Keratinocyte (primary cell): Measurements from ENCODE around the gene MCOLN2. TPM values are rescaled to one million over a fixed set of nuclear protein-coding genes. Genes with fewer than 3 reads are reported as not detected.

Experiments used
- DNase-seq: peaks from one replicate; pipeline ENCODE4 v3.0.0-alpha.2; 2011; ENCODE audit warnings: low read depth, missing footprints, low spot score
- FAIRE-seq: peaks from 2 replicates; lab custom pipeline; 2011; peaks lifted over from hg19 to GRCh38; lab: Jason Lieb, UNC
- H2AFZ ChIP-seq: 2 replicates; pipeline ENCODE4 v1.6.0; 2012; ENCODE audit warnings: low read length, control low read depth, inconsistent platforms; ENCODE audit not compliant: control insufficient read depth
- H3K27ac ChIP-seq: 2 replicates; pipeline ENCODE4 v1.5.1; 2011; ENCODE audit warnings: low read length; ENCODE audit not compliant: control insufficient read depth, insufficient read depth
- H3K27me3 ChIP-seq: 3 replicates; pipeline ENCODE4 v1.6.0; 2011; ENCODE audit warnings: low read length; ENCODE audit not compliant: control insufficient read depth, insufficient read depth; ENCODE audit errors: extremely low read depth
- H3K36me3 ChIP-seq, 2 experiments: 2 replicates in 1 of 2; 3 replicates in 1 of 2; pipeline ENCODE4 v1.5.1; 2011; ENCODE audit warnings: low read length in 2 of 2, mild to moderate bottlenecking in 1 of 2; ENCODE audit not compliant: control insufficient read depth in 2 of 2, insufficient read depth in 2 of 2; ENCODE audit errors: extremely low read depth in 1 of 2
- H3K4me1 ChIP-seq: 3 replicates; pipeline ENCODE4 v1.5.1; 2011; ENCODE audit warnings: low read length; ENCODE audit not compliant: control insufficient read depth, insufficient read depth; ENCODE audit errors: extremely low read depth
- H3K4me2 ChIP-seq: 3 replicates; pipeline ENCODE4 v1.6.0; 2011; ENCODE audit warnings: low read depth, low read length; ENCODE audit not compliant: control insufficient read depth, insufficient read depth; ENCODE audit errors: extremely low read depth
- H3K4me3 ChIP-seq, 3 experiments: fragments of 200-600 bp in 1 of 3; sonication (generic) in 1 of 3; 2 replicates in 2 of 3; 3 replicates in 1 of 3; pipeline ENCODE4 v1.5.1; 2011 to 2016; ENCODE audit warnings: low read length in 3 of 3, mild to moderate bottlenecking in 3 of 3, control low read depth in 2 of 3, inconsistent platforms in 1 of 3, low read depth in 1 of 3, mixed read lengths in 1 of 3, mixed run types in 1 of 3, moderate library complexity in 1 of 3; ENCODE audit not compliant: control insufficient read depth in 2 of 3, insufficient read depth in 2 of 3; ENCODE audit errors: extremely low read depth in 1 of 3
- H3K79me2 ChIP-seq: 2 replicates; pipeline ENCODE4 v1.6.0; 2012; ENCODE audit warnings: low read length; ENCODE audit not compliant: control insufficient read depth, insufficient read depth
- H3K9ac ChIP-seq: 3 replicates; pipeline ENCODE4 v1.6.0; 2011; ENCODE audit warnings: low read length; ENCODE audit not compliant: control insufficient read depth, insufficient read depth; ENCODE audit errors: extremely low read depth
- H3K9me1 ChIP-seq: 3 replicates; pipeline ENCODE4 v1.6.0; 2011; ENCODE audit warnings: low read length; ENCODE audit not compliant: control insufficient read depth, insufficient read depth; ENCODE audit errors: extremely low read depth
- H3K9me3 ChIP-seq: 2 replicates; pipeline ENCODE4 v1.5.1; 2012; ENCODE audit warnings: low read depth, low read length; ENCODE audit not compliant: control insufficient read depth
- H4K20me1 ChIP-seq: 3 replicates; pipeline ENCODE4 v1.6.0; 2011; ENCODE audit warnings: low read length; ENCODE audit not compliant: control insufficient read depth, insufficient read depth; ENCODE audit errors: extremely low read depth
- EZH2 ChIP-seq: IDR thresholded peaks from one replicate; pipeline ENCODE4 v1.6.1; 2012; ENCODE audit warnings: inconsistent platforms, mild to moderate bottlenecking, low read length, moderate library complexity
- dilution Hi-C: fragments of 300-500 bp; cut with MboI; formaldehyde crosslinking; loops from one replicate; pipeline ENCODE4 v1.7.0; 2020; ENCODE audit warnings: low sequenced_read_pairs; ENCODE audit not compliant: extremely low pct_ligation_motif_present
- polyA plus RNA-seq, 5 experiments: library from polyadenylated mRNA; depleted of rRNA in 3 of 5; stranded (reverse) in 3 of 5; stranded (forward) in 1 of 5; unstranded in 1 of 5; fragments of >200 nt; gene quantifications; 1 replicate in 1 of 5; 2 replicates in 3 of 5; 3 replicates in 1 of 5; pipeline versions ENCODE4 v1.2.1 to v1.2.3, GENCODE V29; 2011 to 2012; ENCODE audit warnings: missing spikeins in 2 of 5, low read depth in 1 of 5, low replicate concordance in 1 of 5
- TF ChIP-seq, protein P1 (sequence below), 3 experiments: IDR thresholded peaks in 1 of 3; conservative IDR thresholded peaks in 1 of 3; optimal IDR thresholded peaks in 1 of 3; 2 replicates in 2 of 3; 3 replicates in 1 of 3; pipeline versions ENCODE3 to v1.5.1; 2011; ENCODE audit warnings: low read length in 3 of 3, mild to moderate bottlenecking in 3 of 3, moderate library complexity in 2 of 3, control low read depth in 1 of 3, inconsistent platforms in 1 of 3; ENCODE audit not compliant: insufficient read depth in 2 of 3; ENCODE audit errors: extremely low read depth in 1 of 3

The MCOLN2 gene
- polyA plus RNA-seq, 1 donor (not counting 4 experiments of a cell fraction or from before 2014, with no cell fraction given): 0.14 TPM

DNA sequence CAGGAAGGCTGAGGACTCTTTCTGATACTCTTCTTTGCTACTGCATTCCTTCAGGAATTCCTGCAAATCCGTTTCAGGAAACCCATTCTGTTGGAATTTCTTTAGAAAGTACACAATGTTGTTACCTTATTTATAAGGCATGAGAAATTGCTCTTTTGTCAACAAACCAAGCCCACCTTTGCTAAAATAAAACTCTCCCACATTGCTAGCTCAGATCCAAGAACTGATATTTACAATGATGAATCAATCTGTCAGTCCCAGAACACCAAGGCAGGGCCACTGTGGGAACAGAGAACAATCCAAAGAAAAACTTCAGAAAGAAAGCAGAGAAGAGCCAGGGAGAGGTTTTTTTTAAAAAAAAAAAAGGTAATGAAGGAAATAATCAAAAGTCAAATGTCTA lies 67.3 kb downstream of the MCOLN2 start:
- no peaks in the 10 kb centered on the region for H3K27me3 ChIP-seq
- no peak overlapping the region for H3K27ac ChIP-seq
- dilution Hi-C loops: no loop called here
- no peaks in the 10 kb centered on the region for H3K9me3 ChIP-seq
- H3K9ac ChIP-seq: no peak overlapping the region
- DNase-seq: no peak
- no peak for FAIRE-seq
- no peak overlapping the region for H3K4me3 ChIP-seq
- H2AFZ ChIP-seq: no peak overlapping the region
- no peaks in the 10 kb centered on the region for H3K36me3 ChIP-seq
- H3K79me2 ChIP-seq: no peaks in the 10 kb centered on the region
- no peaks in the 10 kb centered on the region for H3K4me1 ChIP-seq
- H3K9me1 ChIP-seq: no peaks in the 10 kb centered on the region
- H3K4me2 ChIP-seq: no peak overlapping the region
- H4K20me1 ChIP-seq: no peaks in the 10 kb centered on the region
- no peak for TF ChIP-seq EZH2
- TF ChIP-seq, protein P1, sequence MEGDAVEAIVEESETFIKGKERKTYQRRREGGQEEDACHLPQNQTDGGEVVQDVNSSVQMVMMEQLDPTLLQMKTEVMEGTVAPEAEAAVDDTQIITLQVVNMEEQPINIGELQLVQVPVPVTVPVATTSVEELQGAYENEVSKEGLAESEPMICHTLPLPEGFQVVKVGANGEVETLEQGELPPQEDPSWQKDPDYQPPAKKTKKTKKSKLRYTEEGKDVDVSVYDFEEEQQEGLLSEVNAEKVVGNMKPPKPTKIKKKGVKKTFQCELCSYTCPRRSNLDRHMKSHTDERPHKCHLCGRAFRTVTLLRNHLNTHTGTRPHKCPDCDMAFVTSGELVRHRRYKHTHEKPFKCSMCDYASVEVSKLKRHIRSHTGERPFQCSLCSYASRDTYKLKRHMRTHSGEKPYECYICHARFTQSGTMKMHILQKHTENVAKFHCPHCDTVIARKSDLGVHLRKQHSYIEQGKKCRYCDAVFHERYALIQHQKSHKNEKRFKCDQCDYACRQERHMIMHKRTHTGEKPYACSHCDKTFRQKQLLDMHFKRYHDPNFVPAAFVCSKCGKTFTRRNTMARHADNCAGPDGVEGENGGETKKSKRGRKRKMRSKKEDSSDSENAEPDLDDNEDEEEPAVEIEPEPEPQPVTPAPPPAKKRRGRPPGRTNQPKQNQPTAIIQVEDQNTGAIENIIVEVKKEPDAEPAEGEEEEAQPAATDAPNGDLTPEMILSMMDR (optimal IDR thresholded peaks at IDR 0.05 in 1 of 3, IDR thresholded peaks at IDR 0.05 in 1 of 3, conservative IDR thresholded peaks at IDR 0.05 in 1 of 3; ENCODE audit: extremely low read depth in 1 of 3, insufficient read depth in 2 of 3, low read length in 3 of 3): no peak

DNA sequence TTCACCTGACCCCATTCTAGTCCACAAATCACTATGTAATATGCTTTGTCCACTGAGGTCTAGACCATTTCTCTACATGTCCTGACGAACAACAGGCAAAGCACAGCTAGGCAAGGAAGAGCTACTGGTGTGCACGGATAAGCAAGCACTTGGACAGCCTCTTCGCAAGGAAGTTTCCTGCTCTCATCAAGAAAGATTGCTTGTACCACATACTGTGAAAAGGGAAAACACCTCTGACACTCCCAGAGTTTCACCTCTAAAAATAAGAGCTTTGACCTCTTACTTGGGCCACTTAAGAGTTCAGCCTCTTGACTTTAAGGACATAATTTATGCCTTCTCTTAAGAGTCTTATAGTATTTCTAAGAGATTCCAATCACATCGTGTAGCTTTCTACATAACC lies 67.9 kb downstream of the MCOLN2 start:
- no peak overlapping the region for H3K9ac ChIP-seq
- no peak overlapping the region for H3K27ac ChIP-seq
- no peak for DNase-seq
- dilution Hi-C loops: no loop called here
- H3K36me3 ChIP-seq: no peaks in the 10 kb centered on the region
- H3K9me1 ChIP-seq: no peaks in the 10 kb centered on the region
- no peaks in the 10 kb centered on the region for H4K20me1 ChIP-seq
- H3K4me3 ChIP-seq: no peak overlapping the region
- no peaks in the 10 kb centered on the region for H3K27me3 ChIP-seq
- no peaks in the 10 kb centered on the region for H3K4me1 ChIP-seq
- TF ChIP-seq, protein P1 (optimal IDR thresholded peaks at IDR 0.05 in 1 of 3, IDR thresholded peaks at IDR 0.05 in 1 of 3, conservative IDR thresholded peaks at IDR 0.05 in 1 of 3; ENCODE audit: extremely low read depth in 1 of 3, insufficient read depth in 2 of 3, low read length in 3 of 3): no peak
- TF ChIP-seq EZH2: no peak
- FAIRE-seq: no peak
- H2AFZ ChIP-seq: no peak overlapping the region
- no peaks in the 10 kb centered on the region for H3K9me3 ChIP-seq
- no peaks in the 10 kb centered on the region for H3K79me2 ChIP-seq
- no peak overlapping the region for H3K4me2 ChIP-seq
